ENCODE measurements around the gene RIBC1. TPM values are rescaled to one million over a fixed set of nuclear protein-coding genes. Genes with fewer than 3 reads are reported as not detected.

Gene RIBC1
- total and polyA plus RNA-seq, 9 of the 15 experiments (the other 6 are each of a cell fraction or from before 2014, with no cell fraction given), result 0.07 to 0.51 (median 0.44) TPM

DNA sequence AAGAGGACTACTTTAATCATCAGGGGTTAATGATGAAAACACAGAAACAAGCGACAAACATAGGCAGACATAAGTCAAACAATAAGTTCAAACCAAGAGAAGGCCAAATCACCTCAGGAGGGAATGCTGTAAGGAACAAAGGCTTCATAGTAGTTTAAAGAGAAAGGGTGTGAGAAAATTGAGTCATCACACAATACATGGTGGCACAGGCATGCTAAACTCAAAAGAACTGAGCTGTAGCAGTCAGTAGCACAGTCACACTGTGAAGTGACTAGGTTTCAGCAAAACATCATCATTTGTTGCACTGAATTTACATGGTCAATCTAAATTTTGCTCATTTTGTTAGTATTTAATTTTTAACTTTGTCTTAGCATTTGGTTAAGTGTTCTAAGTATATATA lies 24.5 kb upstream of the RIBC1 start (continued):
- TF ChIP-seq, protein P1, sequence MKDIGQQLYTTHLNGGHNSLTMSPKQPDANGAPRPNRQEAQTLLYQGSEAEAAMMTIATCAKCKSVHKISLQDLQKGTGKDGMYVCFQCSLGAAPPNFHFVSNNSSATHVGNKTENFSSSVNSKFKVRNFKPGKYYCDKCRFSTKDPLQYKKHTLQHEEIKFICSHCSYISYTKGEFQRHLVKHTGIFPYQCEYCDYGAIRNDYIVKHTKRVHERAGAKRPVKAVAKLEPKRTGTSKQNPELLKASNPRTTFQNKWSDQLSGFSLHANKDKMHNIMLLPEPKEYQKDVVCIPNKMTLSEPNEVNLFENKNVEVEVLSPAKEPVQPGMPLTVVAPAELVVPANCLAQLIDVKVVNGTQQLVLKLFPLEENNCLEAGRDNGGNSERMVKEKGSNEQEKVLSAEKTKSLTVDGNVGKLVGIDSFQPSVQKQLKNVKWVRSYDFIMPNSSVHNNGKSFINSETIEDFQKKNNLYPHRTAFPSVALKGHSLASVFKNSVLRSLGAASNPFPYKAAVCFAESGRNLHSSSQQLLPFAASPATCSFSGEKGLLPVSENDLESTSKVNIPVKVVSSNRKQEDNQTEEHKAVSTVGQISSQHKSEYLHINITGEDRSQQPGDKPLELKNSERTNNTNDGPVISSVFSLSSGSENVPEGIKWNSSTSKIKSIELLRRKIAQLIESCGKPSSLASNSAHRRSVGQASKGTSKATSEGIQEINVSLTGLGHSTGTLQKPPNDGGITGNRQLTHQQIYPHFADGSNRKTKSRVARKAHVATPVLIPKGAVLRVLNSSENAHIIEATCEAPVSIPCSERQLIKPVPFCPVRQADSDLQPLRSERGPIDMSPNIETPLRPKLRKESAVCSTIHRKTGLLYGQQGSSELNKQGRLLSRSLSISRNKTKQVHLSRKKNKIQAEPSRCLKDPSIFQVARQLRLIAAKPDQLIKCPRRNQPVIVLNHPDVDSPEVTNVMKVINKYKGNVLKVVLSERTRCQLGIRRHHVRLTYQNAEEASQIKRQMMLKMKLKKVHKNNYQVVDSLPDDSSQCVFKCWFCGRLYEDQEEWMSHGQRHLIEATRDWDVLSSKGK (CRISPR knock-in tag; IDR thresholded peaks at IDR 0.05), result no peak
- no peak for TF ChIP-seq SP2 (IDR thresholded peaks at IDR 0.05; ENCODE audit: extremely low read depth, low read depth, low read length, poor library complexity, severe bottlenecking)
- TF ChIP-seq CTBP1 (IDR thresholded peaks at IDR 0.05; ENCODE audit: borderline replicate concordance), result no peak
- no peak for TF ChIP-seq XRCC3 (IDR thresholded peaks at IDR 0.05)
- no peak for TF ChIP-seq SNRNP70 (optimal IDR thresholded peaks at IDR 0.05; ENCODE audit: low read depth, low read length)
- TF ChIP-seq ZNF785 (CRISPR knock-in tag; IDR thresholded peaks at IDR 0.05), result no peak
- no peak for TF ChIP-seq RFX7 (CRISPR knock-in tag; IDR thresholded peaks at IDR 0.05)
- no peak for TF ChIP-seq NUFIP1 (IDR thresholded peaks at IDR 0.05; ENCODE audit: partially characterized antibody)

DNA sequence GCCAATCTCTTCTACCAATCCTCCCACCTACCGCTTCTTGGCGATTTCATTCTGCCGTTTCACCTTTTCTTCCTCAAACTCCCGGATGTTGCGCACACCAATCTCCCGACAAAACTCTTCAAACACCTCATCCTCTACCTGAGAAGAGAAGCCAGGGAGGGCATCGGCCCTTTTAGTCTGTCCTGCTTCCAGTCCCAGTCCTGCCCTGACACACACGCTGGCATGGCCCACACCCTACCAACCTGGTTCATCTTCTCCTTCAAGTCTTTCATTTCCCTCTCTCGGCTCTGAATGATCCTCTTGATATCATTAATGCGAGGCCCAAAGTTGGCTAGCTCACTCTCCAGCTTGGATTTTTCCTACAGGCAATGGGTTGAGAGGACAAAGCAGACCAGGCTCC lies 19.1 kb upstream of the RIBC1 start:
- no peak overlapping the region for H3K4me3 ChIP-seq
- in situ Hi-C loops (cut with MboI), result no loop called here
- no TSS peak for BruUV-seq (replicated peaks)
- POLR2A ChIA-PET, result interaction anchor here (0.6 to 1.7 kb wide), 5 partner anchors 12 to 1008 kb away, joined by 3 to 6 read pairs (median 3); partner anchors contain the start of genes RIBC1 and SMC1A
- H3K4me2 ChIP-seq (ENCODE audit: insufficient read depth, low read length), result no peak overlapping the region
- H2AFZ ChIP-seq (ENCODE audit: low read depth, low read length), result no peak overlapping the region
- WGBS (ENCODE audit: insufficient coverage, low coverage, missing lambda C conversion rate), result 92% methylated on average over 6 of the region's 10 CpGs
- ATAC-seq (no peak), FAIRE-seq (no peak), DNase-seq (ENCODE audit: extremely low read depth in 1 of 4, low spot score in 3 of 4) (no peak)
- H4K20me1 ChIP-seq (replicated peaks; ENCODE audit: control insufficient read depth, insufficient read depth, low read length), result no peaks in the 10 kb centered on the region
- no peaks in the 10 kb centered on the region for H3K9me3 ChIP-seq (replicated peaks; ENCODE audit: control insufficient read depth, insufficient read depth, low read depth, low read length)
- H3K27me3 ChIP-seq (ENCODE audit: control insufficient read depth in 2 of 2, insufficient read depth in 2 of 2, low read length in 2 of 2), result no peaks in the 10 kb centered on the region
- H3K27ac ChIP-seq (ENCODE audit: extremely low read depth, low read depth, low read length), result no peak overlapping the region
- no peaks in the 10 kb centered on the region for H3K9me1 ChIP-seq (ENCODE audit: control insufficient read depth, insufficient read depth, low read length)
- CTCF ChIA-PET (ENCODE audit: low intra/inter-chr PET ratio), result no interaction called here
- no peaks in the 10 kb centered on the region for H3K4me1 ChIP-seq (replicated peaks in 1 of 2; ENCODE audit: control insufficient read depth in 2 of 2, insufficient read depth in 2 of 2, low read length in 2 of 2)
- H3K36me3 ChIP-seq (ENCODE audit: control insufficient read depth, insufficient read depth, low read length), result peaks cover 90% of the 10 kb centered on the region
- no peaks in the 10 kb centered on the region for H3K79me2 ChIP-seq (ENCODE audit: control insufficient read depth, insufficient read depth, low read length)
- TF ChIP-seq, protein P2, sequence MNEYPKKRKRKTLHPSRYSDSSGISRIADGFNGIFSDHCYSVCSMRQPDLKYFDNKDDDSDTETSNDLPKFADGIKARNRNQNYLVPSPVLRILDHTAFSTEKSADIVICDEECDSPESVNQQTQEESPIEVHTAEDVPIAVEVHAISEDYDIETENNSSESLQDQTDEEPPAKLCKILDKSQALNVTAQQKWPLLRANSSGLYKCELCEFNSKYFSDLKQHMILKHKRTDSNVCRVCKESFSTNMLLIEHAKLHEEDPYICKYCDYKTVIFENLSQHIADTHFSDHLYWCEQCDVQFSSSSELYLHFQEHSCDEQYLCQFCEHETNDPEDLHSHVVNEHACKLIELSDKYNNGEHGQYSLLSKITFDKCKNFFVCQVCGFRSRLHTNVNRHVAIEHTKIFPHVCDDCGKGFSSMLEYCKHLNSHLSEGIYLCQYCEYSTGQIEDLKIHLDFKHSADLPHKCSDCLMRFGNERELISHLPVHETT (CRISPR knock-in tag; conservative IDR thresholded peaks at IDR 0.05 in 1 of 2, IDR thresholded peaks at IDR 0.05 in 1 of 2), result no peak
- no peak for TF ChIP-seq CCAR2 (IDR thresholded peaks at IDR 0.05; ENCODE audit: low read depth, low read length)
- no peak for TF ChIP-seq SAFB2 (IDR thresholded peaks at IDR 0.05; ENCODE audit: borderline replicate concordance, low read depth, low read length, severe bottlenecking)
- TF ChIP-seq, protein P3, sequence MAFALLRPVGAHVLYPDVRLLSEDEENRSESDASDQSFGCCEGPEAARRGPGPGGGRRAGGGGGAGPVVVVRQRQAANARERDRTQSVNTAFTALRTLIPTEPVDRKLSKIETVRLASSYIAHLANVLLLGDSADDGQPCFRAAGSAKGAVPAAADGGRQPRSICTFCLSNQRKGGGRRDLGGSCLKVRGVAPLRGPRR (CRISPR knock-in tag; IDR thresholded peaks at IDR 0.05), result no peak
- TF ChIP-seq CBX2 (IDR thresholded peaks at IDR 0.05; ENCODE audit: insufficient read depth, low read length, poor library complexity, severe bottlenecking), result no peak
- no peak for TF ChIP-seq PRPF4 (IDR thresholded peaks at IDR 0.05; ENCODE audit: insufficient read depth, low read depth, low read length, poor library complexity, severe bottlenecking)
- TF ChIP-seq HMG20A (CRISPR knock-in tag; conservative IDR thresholded peaks at IDR 0.05), result no peak
- TF ChIP-seq CBFB (CRISPR knock-in tag; IDR thresholded peaks at IDR 0.05), result no peak
- no peak overlapping the region for H3K9ac ChIP-seq (ENCODE audit: insufficient read depth in 1 of 2, low read depth in 2 of 2, low read length in 2 of 2)
- intact Hi-C loops (cut with micrococcal nuclease), result no loop called here
